HEK293 (cell line): ENCODE data around the gene DDC.
"Not testable (repeated sequence)": the region's sequence is repeated elsewhere in the genome, so short reads cannot be mapped to it uniquely, and the experiment has no call there.

Source experiments
- YY1 ChIP-seq: fragments of 450-650 bp; formaldehyde crosslinking; IDR thresholded peaks from 2 replicates; pipeline ENCODE4 v1.5.1; 2018; ENCODE audit warnings: missing biosample characterization, missing genetic modification characterization
- ZFHX2 ChIP-seq: fragments of 450-650 bp; formaldehyde crosslinking; conservative IDR thresholded peaks from 2 replicates; pipeline ENCODE4 v1.5.1; 2016; ENCODE audit warnings: missing biosample characterization, missing genetic modification characterization
- ZNF114 ChIP-seq: fragments of 450-650 bp; formaldehyde crosslinking; IDR thresholded peaks from 2 replicates; pipeline ENCODE4 v1.5.0; 2017; ENCODE audit warnings: missing biosample characterization, missing genetic modification characterization
- ZNF16 ChIP-seq: fragments of 450-650 bp; formaldehyde crosslinking; IDR thresholded peaks from 2 replicates; pipeline ENCODE4 v1.5.1; 2016; ENCODE audit warnings: low read depth, missing biosample characterization, missing genetic modification characterization
- ZNF292 ChIP-seq: fragments of 450-650 bp; formaldehyde crosslinking; IDR thresholded peaks from 2 replicates; pipeline ENCODE4 v1.5.1; 2016; ENCODE audit warnings: low read depth, missing biosample characterization, missing genetic modification characterization, borderline replicate concordance
- ZNF529 ChIP-seq: fragments of 450-650 bp; formaldehyde crosslinking; IDR thresholded peaks from 2 replicates; pipeline ENCODE4 v1.5.1; 2017; ENCODE audit warnings: missing genetic modification characterization, missing biosample characterization; ENCODE audit not compliant: insufficient replicate concordance
- ZNF558 ChIP-seq: fragments of 450-650 bp; formaldehyde crosslinking; IDR thresholded peaks from 2 replicates; pipeline ENCODE4 v1.5.1; 2016; ENCODE audit warnings: missing biosample characterization, missing genetic modification characterization
- ZNF777 ChIP-seq: fragments of 450-650 bp; formaldehyde crosslinking; IDR thresholded peaks from 2 replicates; pipeline ENCODE4 v1.5.1; 2017; ENCODE audit warnings: missing biosample characterization, missing genetic modification characterization, borderline replicate concordance
- TF ChIP-seq, protein P1 (sequence below): fragments of 450-650 bp; formaldehyde crosslinking; IDR thresholded peaks from 2 replicates; pipeline ENCODE4 v1.5.1; 2016; ENCODE audit warnings: missing biosample characterization, missing genetic modification characterization, low read depth
- TF ChIP-seq, protein P2 (sequence below): fragments of 450-650 bp; formaldehyde crosslinking; conservative IDR thresholded peaks from 2 replicates; pipeline ENCODE4 v1.5.1; 2016; ENCODE audit warnings: low read depth, missing biosample characterization, missing genetic modification characterization
- TF ChIP-seq, protein P3 (sequence below): fragments of 450-650 bp; formaldehyde crosslinking; IDR thresholded peaks from 2 replicates; pipeline ENCODE4 v1.5.1; 2016; ENCODE audit warnings: missing biosample characterization, missing genetic modification characterization
- TF ChIP-seq, protein P4 (sequence below): fragments of 450-650 bp; formaldehyde crosslinking; optimal IDR thresholded peaks from 2 replicates; pipeline ENCODE3; 2016; ENCODE audit warnings: missing biosample characterization, mild to moderate bottlenecking, missing genetic modification characterization

DNA sequence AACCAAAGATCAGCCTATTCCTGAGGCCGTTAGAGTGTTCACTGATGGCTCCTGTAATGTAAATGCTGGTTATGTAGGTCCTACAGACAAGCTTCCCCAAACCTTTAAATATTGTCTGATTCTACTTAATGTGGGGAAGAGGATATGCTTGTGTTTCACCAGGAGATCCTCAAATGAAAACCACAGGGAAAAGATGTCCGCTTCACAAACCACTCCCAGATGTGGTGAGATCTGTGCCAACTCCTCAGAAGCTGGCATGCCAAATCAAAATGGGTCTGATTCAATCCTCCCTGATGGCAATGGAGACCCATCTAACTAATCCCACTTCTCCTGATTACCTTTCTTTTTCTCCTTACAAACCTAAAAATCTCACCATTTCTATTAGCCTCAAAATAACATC lies 15.5 kb upstream of the DDC start:
- TF ChIP-seq, protein P1, sequence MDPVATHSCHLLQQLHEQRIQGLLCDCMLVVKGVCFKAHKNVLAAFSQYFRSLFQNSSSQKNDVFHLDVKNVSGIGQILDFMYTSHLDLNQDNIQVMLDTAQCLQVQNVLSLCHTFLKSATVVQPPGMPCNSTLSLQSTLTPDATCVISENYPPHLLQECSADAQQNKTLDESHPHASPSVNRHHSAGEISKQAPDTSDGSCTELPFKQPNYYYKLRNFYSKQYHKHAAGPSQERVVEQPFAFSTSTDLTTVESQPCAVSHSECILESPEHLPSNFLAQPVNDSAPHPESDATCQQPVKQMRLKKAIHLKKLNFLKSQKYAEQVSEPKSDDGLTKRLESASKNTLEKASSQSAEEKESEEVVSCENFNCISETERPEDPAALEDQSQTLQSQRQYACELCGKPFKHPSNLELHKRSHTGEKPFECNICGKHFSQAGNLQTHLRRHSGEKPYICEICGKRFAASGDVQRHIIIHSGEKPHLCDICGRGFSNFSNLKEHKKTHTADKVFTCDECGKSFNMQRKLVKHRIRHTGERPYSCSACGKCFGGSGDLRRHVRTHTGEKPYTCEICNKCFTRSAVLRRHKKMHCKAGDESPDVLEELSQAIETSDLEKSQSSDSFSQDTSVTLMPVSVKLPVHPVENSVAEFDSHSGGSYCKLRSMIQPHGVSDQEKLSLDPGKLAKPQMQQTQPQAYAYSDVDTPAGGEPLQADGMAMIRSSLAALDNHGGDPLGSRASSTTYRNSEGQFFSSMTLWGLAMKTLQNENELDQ, result not testable (repeated sequence)
- not testable (repeated sequence) for TF ChIP-seq ZFHX2; ZNF777; ZNF114; YY1 (tag by site-specific recombination); ZNF558 (tag by site-specific recombination); ZNF292; ZNF16; ZNF529 (tag by site-specific recombination)
- TF ChIP-seq, protein P2, sequence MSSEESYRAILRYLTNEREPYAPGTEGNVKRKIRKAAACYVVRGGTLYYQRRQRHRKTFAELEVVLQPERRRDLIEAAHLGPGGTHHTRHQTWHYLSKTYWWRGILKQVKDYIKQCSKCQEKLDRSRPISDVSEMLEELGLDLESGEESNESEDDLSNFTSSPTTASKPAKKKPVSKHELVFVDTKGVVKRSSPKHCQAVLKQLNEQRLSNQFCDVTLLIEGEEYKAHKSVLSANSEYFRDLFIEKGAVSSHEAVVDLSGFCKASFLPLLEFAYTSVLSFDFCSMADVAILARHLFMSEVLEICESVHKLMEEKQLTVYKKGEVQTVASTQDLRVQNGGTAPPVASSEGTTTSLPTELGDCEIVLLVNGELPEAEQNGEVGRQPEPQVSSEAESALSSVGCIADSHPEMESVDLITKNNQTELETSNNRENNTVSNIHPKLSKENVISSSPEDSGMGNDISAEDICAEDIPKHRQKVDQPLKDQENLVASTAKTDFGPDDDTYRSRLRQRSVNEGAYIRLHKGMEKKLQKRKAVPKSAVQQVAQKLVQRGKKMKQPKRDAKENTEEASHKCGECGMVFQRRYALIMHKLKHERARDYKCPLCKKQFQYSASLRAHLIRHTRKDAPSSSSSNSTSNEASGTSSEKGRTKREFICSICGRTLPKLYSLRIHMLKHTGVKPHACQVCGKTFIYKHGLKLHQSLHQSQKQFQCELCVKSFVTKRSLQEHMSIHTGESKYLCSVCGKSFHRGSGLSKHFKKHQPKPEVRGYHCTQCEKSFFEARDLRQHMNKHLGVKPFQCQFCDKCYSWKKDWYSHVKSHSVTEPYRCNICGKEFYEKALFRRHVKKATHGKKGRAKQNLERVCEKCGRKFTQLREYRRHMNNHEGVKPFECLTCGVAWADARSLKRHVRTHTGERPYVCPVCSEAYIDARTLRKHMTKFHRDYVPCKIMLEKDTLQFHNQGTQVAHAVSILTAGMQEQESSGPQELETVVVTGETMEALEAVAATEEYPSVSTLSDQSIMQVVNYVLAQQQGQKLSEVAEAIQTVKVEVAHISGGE (tag by site-specific recombination), result not testable (repeated sequence)
- TF ChIP-seq, protein P3, sequence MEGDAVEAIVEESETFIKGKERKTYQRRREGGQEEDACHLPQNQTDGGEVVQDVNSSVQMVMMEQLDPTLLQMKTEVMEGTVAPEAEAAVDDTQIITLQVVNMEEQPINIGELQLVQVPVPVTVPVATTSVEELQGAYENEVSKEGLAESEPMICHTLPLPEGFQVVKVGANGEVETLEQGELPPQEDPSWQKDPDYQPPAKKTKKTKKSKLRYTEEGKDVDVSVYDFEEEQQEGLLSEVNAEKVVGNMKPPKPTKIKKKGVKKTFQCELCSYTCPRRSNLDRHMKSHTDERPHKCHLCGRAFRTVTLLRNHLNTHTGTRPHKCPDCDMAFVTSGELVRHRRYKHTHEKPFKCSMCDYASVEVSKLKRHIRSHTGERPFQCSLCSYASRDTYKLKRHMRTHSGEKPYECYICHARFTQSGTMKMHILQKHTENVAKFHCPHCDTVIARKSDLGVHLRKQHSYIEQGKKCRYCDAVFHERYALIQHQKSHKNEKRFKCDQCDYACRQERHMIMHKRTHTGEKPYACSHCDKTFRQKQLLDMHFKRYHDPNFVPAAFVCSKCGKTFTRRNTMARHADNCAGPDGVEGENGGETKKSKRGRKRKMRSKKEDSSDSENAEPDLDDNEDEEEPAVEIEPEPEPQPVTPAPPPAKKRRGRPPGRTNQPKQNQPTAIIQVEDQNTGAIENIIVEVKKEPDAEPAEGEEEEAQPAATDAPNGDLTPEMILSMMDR (tag by site-specific recombination), result not testable (repeated sequence)
- TF ChIP-seq, protein P4, sequence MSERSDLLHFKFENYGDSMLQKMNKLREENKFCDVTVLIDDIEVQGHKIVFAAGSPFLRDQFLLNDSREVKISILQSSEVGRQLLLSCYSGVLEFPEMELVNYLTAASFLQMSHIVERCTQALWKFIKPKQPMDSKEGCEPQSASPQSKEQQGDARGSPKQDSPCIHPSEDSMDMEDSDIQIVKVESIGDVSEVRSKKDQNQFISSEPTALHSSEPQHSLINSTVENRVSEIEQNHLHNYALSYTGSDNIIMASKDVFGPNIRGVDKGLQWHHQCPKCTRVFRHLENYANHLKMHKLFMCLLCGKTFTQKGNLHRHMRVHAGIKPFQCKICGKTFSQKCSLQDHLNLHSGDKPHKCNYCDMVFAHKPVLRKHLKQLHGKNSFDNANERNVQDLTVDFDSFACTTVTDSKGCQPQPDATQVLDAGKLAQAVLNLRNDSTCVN (tag by site-specific recombination), result not testable (repeated sequence)
